BE2C (cell line): ENCODE measurements around the gene DNAJC8.

Source experiments
- DNase-seq: peaks from one replicate; pipeline ENCODE4 v3.0.0-alpha.2; 2020
- H3K27me3 ChIP-seq: fragments of 250-450 bp; sonication (Bioruptor Pico); 2 replicates; pipeline ENCODE4 v1.5.1; 2020; ENCODE audit warnings: mild to moderate bottlenecking
- H3K36me3 ChIP-seq: fragments of 250-450 bp; sonication (Bioruptor Pico); 2 replicates; pipeline ENCODE4 v1.5.1; 2020; ENCODE audit warnings: mild to moderate bottlenecking
- H3K4me1 ChIP-seq: fragments of 250-450 bp; sonication (Bioruptor Pico); 2 replicates; pipeline ENCODE4 v1.5.1; 2020
- H3K4me3 ChIP-seq: 2 replicates; pipeline ENCODE4 v1.5.1; 2011; ENCODE audit warnings: low read depth, low read length
- H3K9me3 ChIP-seq: fragments of 250-450 bp; sonication (Bioruptor Pico); 2 replicates; pipeline ENCODE4 v1.5.1; 2020
- TF ChIP-seq, protein P1 (sequence below): IDR thresholded peaks from 2 replicates; pipeline ENCODE4 v1.5.1; 2012; ENCODE audit warnings: mild to moderate bottlenecking, low read depth, low read length

Gene DNAJC8

DNA sequence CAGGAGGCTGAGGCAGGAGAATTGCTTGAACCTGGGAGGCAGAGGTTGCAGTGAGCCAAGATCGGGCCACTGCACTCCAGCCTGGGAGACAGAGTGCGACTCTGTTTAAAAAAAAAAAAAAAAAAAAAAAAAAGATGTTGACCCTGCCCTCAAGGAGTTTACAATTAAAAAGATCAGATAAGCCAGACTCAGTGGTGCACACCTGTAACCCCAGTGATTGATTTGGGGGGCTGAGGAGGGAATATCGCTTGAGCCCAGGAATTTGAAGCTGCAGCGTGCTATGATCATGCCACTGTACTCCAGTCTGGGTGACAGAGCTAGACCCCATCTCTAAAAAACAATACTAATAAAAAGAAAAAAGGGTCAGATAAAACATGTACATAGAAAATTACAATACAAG lies 24.9 kb upstream of the DNAJC8 start:
- Histone ChIP-seq H3K9me3 (no peaks in the 10 kb centered on the region), H3K4me1 (no peaks in the 10 kb centered on the region), H3K36me3 (no peaks in the 10 kb centered on the region; the same call in 1 of the 2 replicates), H3K27me3 (no peaks in the 10 kb centered on the region), H3K4me3 (no peak overlapping the region)
- TF ChIP-seq, protein P1, sequence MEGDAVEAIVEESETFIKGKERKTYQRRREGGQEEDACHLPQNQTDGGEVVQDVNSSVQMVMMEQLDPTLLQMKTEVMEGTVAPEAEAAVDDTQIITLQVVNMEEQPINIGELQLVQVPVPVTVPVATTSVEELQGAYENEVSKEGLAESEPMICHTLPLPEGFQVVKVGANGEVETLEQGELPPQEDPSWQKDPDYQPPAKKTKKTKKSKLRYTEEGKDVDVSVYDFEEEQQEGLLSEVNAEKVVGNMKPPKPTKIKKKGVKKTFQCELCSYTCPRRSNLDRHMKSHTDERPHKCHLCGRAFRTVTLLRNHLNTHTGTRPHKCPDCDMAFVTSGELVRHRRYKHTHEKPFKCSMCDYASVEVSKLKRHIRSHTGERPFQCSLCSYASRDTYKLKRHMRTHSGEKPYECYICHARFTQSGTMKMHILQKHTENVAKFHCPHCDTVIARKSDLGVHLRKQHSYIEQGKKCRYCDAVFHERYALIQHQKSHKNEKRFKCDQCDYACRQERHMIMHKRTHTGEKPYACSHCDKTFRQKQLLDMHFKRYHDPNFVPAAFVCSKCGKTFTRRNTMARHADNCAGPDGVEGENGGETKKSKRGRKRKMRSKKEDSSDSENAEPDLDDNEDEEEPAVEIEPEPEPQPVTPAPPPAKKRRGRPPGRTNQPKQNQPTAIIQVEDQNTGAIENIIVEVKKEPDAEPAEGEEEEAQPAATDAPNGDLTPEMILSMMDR, result no peak
- DNase-seq, result no peak

DNA sequence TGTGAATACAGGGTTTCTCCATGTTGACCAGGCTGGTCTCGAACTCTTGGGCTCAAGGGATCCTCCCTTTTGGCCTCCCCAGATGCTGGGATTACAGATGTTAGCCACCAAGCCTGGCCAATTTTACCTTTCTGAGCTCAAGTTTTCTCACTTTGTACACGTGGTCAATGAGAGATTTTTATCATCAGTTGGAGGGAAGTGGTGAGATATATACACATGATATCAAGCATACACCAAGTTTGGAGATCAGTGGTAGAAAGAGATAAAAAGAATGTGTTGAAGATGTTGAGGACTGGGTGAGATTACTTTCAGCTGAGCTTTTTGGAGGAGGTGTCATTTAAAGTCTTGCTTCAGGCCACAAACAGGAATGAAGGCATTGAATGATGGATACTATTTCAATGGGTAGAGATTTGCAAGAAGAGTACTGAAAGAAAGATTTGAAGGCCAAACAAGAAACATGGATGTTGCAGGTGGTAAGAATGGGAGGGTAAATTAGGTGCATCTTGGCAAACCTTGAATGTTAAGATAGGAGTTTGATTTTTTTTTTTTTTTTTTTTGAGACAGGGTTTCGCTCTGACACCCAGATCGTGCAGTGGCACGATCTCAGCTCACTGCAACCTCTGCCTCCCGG lies 23.5 kb upstream of the DNAJC8 start:
- Histone ChIP-seq H3K4me1 (no peaks in the 10 kb centered on the region), H3K36me3 (no peaks in the 10 kb centered on the region; the same call in 1 of the 2 replicates), H3K4me3 (no peak overlapping the region), H3K9me3 (no peaks in the 10 kb centered on the region), H3K27me3 (no peaks in the 10 kb centered on the region)
- DNase-seq, result no peak
- TF ChIP-seq, protein P1, result no peak

DNA sequence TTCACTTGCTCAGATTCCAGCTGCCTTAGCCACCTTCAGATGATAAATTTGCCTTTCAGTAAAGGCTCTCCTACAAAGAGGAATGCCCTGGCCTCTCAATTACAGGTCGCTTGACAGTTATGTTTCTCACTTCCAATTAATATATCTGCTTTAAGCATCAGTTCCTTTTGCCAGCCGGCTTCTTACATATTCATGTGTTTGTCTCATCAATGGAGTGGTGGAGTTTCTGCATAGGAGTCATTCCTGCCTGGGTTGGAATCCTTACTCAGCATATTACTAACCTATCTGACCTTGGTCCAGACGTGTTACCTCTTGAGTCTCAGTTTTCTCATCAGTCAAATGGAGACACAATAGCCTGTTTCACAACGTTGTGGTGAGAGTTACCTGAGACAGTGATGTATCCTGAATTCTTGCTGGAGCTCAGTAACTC lies 17.1 kb upstream of the DNAJC8 start:
- Histone ChIP-seq H3K4me3 (no peak overlapping the region), H3K27me3 (no peaks in the 10 kb centered on the region), H3K9me3 (no peaks in the 10 kb centered on the region), H3K36me3 (no peaks in the 10 kb centered on the region), H3K4me1 (peaks cover 6% of the 10 kb centered on the region)
- TF ChIP-seq, protein P1, result no peak
- no peak for DNase-seq

DNA sequence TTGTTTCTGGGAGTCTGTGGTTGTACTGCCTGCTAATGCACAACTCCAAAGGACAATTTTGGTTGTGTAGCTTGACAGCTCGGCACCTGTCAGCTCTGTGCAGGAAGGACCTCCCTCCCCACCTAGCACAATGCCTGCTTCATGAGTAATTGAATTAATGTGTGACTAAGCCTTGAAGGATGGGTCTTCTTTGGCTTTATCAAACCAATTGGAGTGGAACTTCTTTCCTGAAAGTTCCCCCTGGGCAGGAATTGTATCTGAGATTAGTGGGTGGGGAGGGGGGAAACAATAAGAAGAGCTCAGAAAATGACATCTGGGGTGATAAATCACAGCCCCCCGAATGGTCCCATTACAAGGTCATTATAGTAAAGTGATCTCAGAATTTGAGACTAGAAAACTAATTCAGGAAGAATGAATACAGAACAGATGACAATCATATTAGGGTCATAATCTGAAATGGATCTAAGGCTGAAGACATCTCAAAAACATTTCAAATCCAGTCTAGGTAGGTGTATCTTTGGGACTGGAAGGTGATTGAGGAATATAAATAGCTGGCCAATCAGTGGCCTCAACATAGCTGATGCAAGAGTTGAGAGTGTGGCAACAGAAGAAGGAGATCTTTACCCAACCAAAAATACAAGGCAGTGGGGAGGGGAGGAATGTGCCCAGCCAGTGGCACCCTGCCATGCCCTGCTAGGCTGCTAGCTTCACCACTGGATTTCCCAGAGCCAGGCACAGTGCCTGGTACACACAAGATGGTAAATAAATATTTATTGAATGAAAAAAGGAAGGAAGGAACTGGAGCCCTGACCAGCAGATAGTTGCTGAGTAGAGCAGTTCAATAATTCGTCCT lies 16.4 kb upstream of the DNAJC8 start:
- peaks cover 6% of the 10 kb centered on the region for H3K4me1 ChIP-seq
- peak overlapping the region; percentile 38 for H3K4me3 ChIP-seq
- TF ChIP-seq, protein P1, result no peak
- H3K9me3 ChIP-seq, result no peaks in the 10 kb centered on the region
- no peaks in the 10 kb centered on the region for H3K27me3 ChIP-seq
- no peaks in the 10 kb centered on the region for H3K36me3 ChIP-seq
- DNase-seq, result peak; percentile 47

DNA sequence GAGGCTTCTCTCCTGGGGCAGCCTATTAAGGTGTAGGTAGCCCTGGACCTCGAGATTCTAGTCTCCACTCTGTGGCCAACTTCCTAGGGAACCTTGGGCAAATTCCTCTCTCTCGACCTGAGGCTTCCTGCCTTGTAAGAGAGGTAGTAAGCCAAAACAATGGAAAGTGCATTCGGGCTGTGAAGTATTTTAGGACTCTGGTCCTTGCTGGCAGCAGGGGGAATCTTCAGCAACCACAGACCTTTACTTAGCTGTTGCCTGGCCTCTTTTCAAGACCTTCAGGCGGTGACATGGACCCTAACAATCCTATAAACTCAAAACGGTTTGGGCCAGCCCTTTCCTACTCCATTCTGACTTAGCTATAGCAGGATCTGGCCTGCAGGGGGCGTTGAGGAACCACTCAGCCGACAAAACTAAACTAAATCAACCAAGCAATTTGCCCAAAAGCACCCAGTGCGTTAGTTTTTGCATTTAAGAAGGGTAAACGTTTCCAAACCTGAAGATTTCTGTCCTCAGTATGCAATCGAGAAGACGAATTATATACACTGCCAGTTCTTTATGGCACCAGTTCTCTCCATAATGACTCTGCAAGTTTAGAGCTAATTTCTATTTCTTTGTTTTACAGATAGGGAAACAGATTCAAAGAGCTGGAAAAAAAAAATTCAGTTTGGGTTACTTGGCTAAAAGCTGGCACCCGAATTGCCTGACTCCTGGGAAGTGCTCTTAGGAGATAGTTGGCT lies 15.6 kb upstream of the DNAJC8 start:
- Histone ChIP-seq H3K9me3 (no peaks in the 10 kb centered on the region), H3K27me3 (no peaks in the 10 kb centered on the region), H3K36me3 (no peaks in the 10 kb centered on the region), H3K4me3 (peak overlapping the region; percentile 38), H3K4me1 (peaks cover 6% of the 10 kb centered on the region)
- peak; percentile 63 for DNase-seq
- TF ChIP-seq, protein P1, result peak; percentile 82
